ENCODE results near the gene RIMS1. TPM values are rescaled to one million over a fixed set of nuclear protein-coding genes. Genes with fewer than 3 reads are reported as not detected.

RIMS1 gene
- total and polyA plus RNA-seq, 9 of the 15 experiments (the other 6 are each of a cell fraction or from before 2014, with no cell fraction given) = not detected

GRCh38 chr6:72416744-72417465 lies 530.6 kb downstream of the RIMS1 start (continued):
- TF ChIP-seq, protein P1, sequence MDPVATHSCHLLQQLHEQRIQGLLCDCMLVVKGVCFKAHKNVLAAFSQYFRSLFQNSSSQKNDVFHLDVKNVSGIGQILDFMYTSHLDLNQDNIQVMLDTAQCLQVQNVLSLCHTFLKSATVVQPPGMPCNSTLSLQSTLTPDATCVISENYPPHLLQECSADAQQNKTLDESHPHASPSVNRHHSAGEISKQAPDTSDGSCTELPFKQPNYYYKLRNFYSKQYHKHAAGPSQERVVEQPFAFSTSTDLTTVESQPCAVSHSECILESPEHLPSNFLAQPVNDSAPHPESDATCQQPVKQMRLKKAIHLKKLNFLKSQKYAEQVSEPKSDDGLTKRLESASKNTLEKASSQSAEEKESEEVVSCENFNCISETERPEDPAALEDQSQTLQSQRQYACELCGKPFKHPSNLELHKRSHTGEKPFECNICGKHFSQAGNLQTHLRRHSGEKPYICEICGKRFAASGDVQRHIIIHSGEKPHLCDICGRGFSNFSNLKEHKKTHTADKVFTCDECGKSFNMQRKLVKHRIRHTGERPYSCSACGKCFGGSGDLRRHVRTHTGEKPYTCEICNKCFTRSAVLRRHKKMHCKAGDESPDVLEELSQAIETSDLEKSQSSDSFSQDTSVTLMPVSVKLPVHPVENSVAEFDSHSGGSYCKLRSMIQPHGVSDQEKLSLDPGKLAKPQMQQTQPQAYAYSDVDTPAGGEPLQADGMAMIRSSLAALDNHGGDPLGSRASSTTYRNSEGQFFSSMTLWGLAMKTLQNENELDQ (CRISPR knock-in tag; IDR thresholded peaks at IDR 0.05; ENCODE audit: borderline replicate concordance) = no peak
- TF ChIP-seq C11orf30 (IDR thresholded peaks at IDR 0.05; ENCODE audit: low read depth) (peak; percentile 78), DDX20 (tag; IDR thresholded peaks at IDR 0.05; ENCODE audit: low read depth) (no peak), POLR2H (tag; IDR thresholded peaks at IDR 0.05; ENCODE audit: low read depth) (no peak), RBM14 (IDR thresholded peaks at IDR 0.05; ENCODE audit: borderline replicate concordance, insufficient read depth, low read depth, low read length) (no peak), MAFK (IDR thresholded peaks at IDR 0.05; ENCODE audit: low read length) (peak; percentile 61), MAFG (tag; conservative IDR thresholded peaks at IDR 0.05) (peak; percentile 73)
- TF ChIP-seq, protein P2, sequence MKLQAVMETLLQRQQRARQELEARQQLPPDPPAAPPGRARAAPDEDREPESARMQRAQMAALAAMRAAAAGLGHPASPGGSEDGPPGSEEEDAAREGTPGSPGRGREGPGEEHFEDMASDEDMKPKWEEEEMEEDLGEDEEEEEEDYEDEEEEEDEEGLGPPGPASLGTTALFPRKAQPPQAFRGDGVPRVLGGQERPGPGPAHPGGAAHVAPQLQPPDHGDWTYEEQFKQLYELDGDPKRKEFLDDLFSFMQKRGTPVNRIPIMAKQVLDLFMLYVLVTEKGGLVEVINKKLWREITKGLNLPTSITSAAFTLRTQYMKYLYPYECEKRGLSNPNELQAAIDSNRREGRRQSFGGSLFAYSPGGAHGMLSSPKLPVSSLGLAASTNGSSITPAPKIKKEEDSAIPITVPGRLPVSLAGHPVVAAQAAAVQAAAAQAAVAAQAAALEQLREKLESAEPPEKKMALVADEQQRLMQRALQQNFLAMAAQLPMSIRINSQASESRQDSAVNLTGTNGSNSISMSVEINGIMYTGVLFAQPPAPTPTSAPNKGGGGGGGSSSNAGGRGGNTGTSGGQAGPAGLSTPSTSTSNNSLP (IDR thresholded peaks at IDR 0.05; ENCODE audit: borderline replicate concordance, low read depth, low read length) = no peak
- TF ChIP-seq, protein P3, sequence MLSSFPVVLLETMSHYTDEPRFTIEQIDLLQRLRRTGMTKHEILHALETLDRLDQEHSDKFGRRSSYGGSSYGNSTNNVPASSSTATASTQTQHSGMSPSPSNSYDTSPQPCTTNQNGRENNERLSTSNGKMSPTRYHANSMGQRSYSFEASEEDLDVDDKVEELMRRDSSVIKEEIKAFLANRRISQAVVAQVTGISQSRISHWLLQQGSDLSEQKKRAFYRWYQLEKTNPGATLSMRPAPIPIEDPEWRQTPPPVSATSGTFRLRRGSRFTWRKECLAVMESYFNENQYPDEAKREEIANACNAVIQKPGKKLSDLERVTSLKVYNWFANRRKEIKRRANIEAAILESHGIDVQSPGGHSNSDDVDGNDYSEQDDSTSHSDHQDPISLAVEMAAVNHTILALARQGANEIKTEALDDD (IDR thresholded peaks at IDR 0.05) = no peak
